ENCODE results near the gene HDAC11.

GRCh38 chr3:13483988-13484695, 4.0 kb downstream of the HDAC11 start:
- no peak for TF ChIP-seq POLR2A (IDR thresholded peaks at IDR 0.05; ENCODE audit: low read depth, low read length)
- TF ChIP-seq TAF1 (IDR thresholded peaks at IDR 0.05; ENCODE audit: borderline replicate concordance, low read depth, low read length): no peak

All from GM12892 (cell line).